Pancreas (tissue), 10 donors: ENCODE results near the gene RGS13. TPM values are rescaled to one million over a fixed set of nuclear protein-coding genes. Genes with fewer than 3 reads are reported as not detected.

Source experiments
- ATAC-seq, 4 donors: fragments of 200-7000 bp; cut with Tn5 transposase; one replicate each; pipeline versions ENCODE4 v1.8.0 to v1.9.1; 2020; ENCODE audit warnings: mild to moderate bottlenecking in 4 of 4, moderate library complexity in 4 of 4
- DNase-seq, 6 donors: peaks; one replicate each; pipeline ENCODE4 v3.0.0-alpha.2; 2020
- FAIRE-seq: peaks from 2 replicates; lab custom pipeline; 2012; peaks lifted over from hg19 to GRCh38; lab: Jason Lieb, UNC
- H3K27ac ChIP-seq, 4 donors: fragments of 200-600 bp; sonication (generic); 1 replicate in 3 of 4; 2 replicates in 1 of 4; pipeline versions ENCODE4 v1.5.0 to v1.8.0; 2020
- H3K27me3 ChIP-seq, 4 donors: fragments of 200-600 bp; one replicate each; pipeline ENCODE4 v1.8.0; 2021
- H3K36me3 ChIP-seq, 3 donors: fragments of 200-600 bp; sonication (generic) in 1 of 3; one replicate each; pipeline versions ENCODE4 v1.5.0 to v1.8.0; 2020 to 2021
- H3K4me1 ChIP-seq, 3 donors: fragments of 200-600 bp; one replicate each; pipeline ENCODE4 v1.8.0; 2021
- H3K4me3 ChIP-seq, 4 donors: fragments of 200-600 bp; sonication (generic) in 2 of 4; one replicate each; pipeline versions ENCODE4 v1.5.0 to v1.8.0; 2020 to 2021
- H3K9me3 ChIP-seq, 4 donors: fragments of 200-600 bp; one replicate each; pipeline ENCODE4 v1.8.0; 2021
- WGBS, 2 donors: extraction: QIAGEN DNeasy Blood & Tissue Kit; methylation state at CpG; one replicate each; pipeline ENCODE4 v1.1.7; 2013; 5-methylcytosine and 5-hydroxymethylcytosine counted together
- intact Hi-C, 3 donors: fragments of 100-400 bp; cut with DNase I; formaldehyde crosslinking; loops; one replicate each; pipeline versions ENCODE4 v1.11.1 to v1.14.2; 2022
- polyA plus RNA-seq, 2 donors: library from polyadenylated mRNA; stranded (reverse); fragments of 200-250 nt; gene quantifications; one replicate each; pipeline ENCODE4 v1.2.3, GENCODE V29; 2013
- total RNA-seq, 6 donors: library from RNA; stranded (reverse); fragmentation: NEBNext Ultra II Directional in 4 of 6; extraction: Animal tissue kit (Norgen Biotek cat#: 25700) in 4 of 6; gene quantifications; one replicate each; pipeline versions ENCODE4 v1.2.1 to v1.2.4, GENCODE V29; 2021 to 2023
- TF ChIP-seq, protein P1 (sequence below), 4 donors: fragments of 200-600 bp; sonication (generic) in 3 of 4; IDR thresholded peaks; one replicate each; pipeline versions ENCODE4 v1.5.0 to v1.8.0; 2021; ENCODE audit warnings: antibody characterized with exemption in 4 of 4
- donor health status: healthy with polysubstance abuse.
- donor health status: DM: no; HTN: no; CAD: no; lungs with moderate emphysema.
- donor health status: DM: no; HTN: no; CAD: no.
- donor health status: control.
- donor health status: control.
- donor health status: Bipolar disorder and iron deficiency.
- donor health status: DM: yes; HTN: yes; CAD: no.
- donor health status: DM: no; HTN: no; CAD: no.
- donor health status: DM: no; HTN: no; CAD: no.
- donor health status: DM: yes; HTN: yes; CAD: no.

Gene RGS13
- total and polyA plus RNA-seq, 8 donors, result 0.21 to 0.84 (median 0.25) TPM; not detected in 2

DNA sequence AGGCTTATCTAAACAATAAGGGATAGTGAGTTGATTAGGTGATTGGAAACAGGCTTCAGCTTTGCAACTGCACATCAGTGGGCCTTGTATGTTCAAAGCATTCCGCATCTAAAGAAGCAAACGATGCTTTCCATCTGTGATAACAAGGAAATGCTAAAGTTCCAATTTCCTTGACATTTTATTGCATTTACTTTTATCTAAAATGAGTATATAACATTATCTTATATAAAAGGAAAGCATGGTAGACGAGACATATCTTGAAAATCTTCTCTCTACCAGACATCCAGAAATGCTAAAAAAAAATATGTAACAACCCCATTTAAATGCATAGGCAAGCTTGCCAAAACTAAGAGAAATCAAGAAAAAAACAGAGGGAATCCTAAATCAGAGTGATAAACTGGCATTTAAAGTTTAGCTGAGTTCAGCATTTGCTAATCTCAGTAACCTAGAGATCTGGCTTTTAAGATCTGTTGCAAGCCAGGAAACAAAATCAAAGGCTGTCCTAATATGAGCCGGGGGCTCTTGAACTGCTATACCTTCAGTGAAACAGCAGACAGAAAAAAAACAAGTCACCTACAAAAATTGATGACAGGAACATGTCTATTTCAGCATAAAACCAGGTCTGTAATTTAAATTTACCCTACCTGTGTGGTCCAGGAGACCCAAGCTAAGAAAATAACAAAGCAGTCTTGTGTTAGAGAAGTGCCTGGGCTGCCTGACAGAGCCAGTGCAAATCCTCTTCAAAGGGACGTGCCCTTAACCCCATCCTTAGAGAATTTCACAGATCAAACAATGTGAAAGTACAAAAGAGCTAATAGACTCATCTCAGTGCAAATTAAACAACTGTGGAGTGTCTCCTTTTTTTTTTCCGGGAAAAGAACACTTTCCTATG lies 3.1 kb upstream of the RGS13 start:
- H3K4me3 ChIP-seq, result no peak overlapping the region
- H3K36me3 ChIP-seq, result no peaks in the 10 kb centered on the region
- TF ChIP-seq, protein P1, sequence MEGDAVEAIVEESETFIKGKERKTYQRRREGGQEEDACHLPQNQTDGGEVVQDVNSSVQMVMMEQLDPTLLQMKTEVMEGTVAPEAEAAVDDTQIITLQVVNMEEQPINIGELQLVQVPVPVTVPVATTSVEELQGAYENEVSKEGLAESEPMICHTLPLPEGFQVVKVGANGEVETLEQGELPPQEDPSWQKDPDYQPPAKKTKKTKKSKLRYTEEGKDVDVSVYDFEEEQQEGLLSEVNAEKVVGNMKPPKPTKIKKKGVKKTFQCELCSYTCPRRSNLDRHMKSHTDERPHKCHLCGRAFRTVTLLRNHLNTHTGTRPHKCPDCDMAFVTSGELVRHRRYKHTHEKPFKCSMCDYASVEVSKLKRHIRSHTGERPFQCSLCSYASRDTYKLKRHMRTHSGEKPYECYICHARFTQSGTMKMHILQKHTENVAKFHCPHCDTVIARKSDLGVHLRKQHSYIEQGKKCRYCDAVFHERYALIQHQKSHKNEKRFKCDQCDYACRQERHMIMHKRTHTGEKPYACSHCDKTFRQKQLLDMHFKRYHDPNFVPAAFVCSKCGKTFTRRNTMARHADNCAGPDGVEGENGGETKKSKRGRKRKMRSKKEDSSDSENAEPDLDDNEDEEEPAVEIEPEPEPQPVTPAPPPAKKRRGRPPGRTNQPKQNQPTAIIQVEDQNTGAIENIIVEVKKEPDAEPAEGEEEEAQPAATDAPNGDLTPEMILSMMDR (IDR thresholded peaks at IDR 0.05), result no peak
- no peak overlapping the region for H3K27ac ChIP-seq
- FAIRE-seq (no peak), ATAC-seq (no peak), DNase-seq (no peak)
- no peaks in the 10 kb centered on the region for H3K9me3 ChIP-seq
- H3K4me1 ChIP-seq, result peaks cover 0 to 12% (median 8%) of the 10 kb centered on the region in 3 donors
- WGBS, 2 donors, result 84 to 91% methylated on average over 6 of the region's 6 CpGs
- no peaks in the 10 kb centered on the region for H3K27me3 ChIP-seq
- intact Hi-C loops, result no loop called here

DNA sequence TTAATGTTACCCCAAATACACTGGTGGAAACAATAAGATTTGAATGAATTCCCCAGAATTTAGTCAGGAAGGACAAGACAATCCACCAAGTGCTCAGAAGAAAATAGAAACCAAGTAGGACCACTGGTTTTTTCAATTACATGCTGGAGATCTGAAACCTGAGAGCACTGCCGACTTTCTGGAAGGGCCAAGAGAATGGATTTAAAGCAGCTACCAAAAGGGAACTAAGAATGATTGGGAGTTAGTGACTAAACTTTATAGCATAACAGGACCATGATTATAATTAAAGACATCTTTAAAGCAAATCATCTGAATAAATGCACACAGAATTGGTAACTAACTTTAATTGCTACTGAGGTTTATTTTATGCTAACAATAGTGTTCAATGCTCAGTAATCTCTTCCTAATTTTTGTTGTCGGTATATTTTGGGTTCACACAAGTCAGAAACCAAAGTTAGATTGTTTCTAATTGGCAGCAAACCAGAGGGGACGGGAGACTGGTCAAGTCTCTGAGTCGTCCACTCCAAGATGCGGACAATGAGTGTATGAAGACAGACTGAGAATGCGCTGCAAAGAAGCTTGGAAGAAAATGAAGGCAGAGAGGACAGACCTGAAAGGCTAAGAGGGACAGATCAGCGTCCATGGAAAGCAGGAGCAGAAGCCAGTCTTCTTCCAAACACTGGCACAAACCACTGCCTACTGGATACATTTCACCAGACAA lies 2.3 kb upstream of the RGS13 start:
- FAIRE-seq (no peak), ATAC-seq (no peak), DNase-seq (no peak)
- no peak overlapping the region for H3K4me3 ChIP-seq
- H3K27me3 ChIP-seq, result no peaks in the 10 kb centered on the region
- H3K36me3 ChIP-seq, result no peaks in the 10 kb centered on the region
- H3K27ac ChIP-seq, result no peak overlapping the region
- WGBS, 2 donors, result 89 to 95% methylated on average over 7 of the region's 7 CpGs
- peaks cover 0 to 12% (median 8%) of the 10 kb centered on the region in 3 donors for H3K4me1 ChIP-seq
- intact Hi-C loops, result no loop called here
- TF ChIP-seq, protein P1 (IDR thresholded peaks at IDR 0.05), result no peak
- H3K9me3 ChIP-seq, result no peaks in the 10 kb centered on the region

DNA sequence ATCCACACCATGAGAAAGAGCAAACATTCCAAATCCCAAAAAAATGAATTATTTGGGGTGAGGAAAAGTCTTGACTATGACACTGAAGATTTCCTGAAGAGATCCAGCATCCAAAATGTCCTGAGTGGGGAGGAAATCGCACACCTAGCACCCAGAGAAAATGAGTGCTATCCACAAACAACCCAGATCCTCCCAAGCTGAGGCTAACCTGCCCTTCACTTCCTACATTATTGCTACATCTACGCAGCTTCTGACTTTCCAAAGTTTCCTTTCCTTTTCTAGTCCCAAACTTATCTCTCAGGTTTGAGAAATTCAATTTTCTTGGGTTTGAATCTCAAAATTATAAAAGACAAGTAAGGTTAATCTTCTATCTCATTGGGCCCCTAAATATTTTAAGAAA lies 906 bp upstream of the RGS13 start:
- FAIRE-seq, result no peak
- no peak for ATAC-seq
- Histone ChIP-seq H3K9me3 (no peaks in the 10 kb centered on the region), H3K27ac (no peak overlapping the region), H3K36me3 (no peaks in the 10 kb centered on the region), H3K4me1 (peaks cover 0 to 12% (median 8%) of the 10 kb centered on the region in 3 donors), H3K27me3 (no peaks in the 10 kb centered on the region), H3K4me3 (no peak overlapping the region)
- 89 to 90% methylated on average over 2 of the region's 2 CpGs for WGBS, 2 donors
- intact Hi-C loops, result no loop called here
- TF ChIP-seq, protein P1 (IDR thresholded peaks at IDR 0.05), result no peak
- DNase-seq, result no peak

DNA sequence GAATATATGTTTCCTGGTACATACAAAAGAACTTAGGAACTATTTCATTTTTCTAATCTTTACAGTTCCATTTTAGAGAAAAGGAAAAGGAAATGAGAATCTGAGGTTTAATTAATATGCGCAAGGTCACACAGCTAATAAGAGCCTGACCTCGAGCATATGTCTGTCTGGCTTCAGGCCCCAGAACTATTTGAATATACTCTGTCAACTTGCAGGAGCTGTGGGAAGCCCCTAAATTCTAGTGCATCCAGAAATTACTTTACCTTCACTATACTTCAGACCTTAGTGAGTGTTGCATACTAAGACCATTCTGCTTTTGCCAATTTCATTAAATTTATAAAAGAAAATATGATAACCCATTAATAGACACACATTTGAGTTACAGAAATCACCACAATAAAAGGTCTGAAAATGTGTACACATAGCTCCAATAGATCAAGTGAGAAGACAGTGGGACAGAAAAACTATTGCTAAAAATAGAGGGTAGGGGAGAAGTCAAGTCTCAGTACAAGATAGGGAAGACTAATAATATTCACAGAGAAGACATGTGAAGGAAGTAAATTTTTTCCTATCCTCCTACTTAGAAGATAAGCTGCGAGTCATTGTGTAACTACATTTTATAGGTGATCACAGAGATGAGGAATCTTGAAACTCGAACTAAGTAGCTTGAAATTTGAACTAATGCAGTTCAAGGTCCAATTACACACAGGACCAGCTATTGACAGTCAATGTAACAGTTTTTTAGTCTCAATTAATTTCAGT lies 3.8 kb downstream of the RGS13 start:
- intact Hi-C loops, result no loop called here
- WGBS, 2 donors, result 41 to 50% methylated on average over 4 of the region's 4 CpGs
- no peaks in the 10 kb centered on the region for H3K4me1 ChIP-seq
- no peaks in the 10 kb centered on the region for H3K9me3 ChIP-seq
- ATAC-seq (peak in 2 of 4 donors; percentile 32 to 44), FAIRE-seq (no peak), DNase-seq (no peak)
- H3K4me3 ChIP-seq, result no peak overlapping the region
- TF ChIP-seq, protein P1 (IDR thresholded peaks at IDR 0.05), result no peak
- H3K27ac ChIP-seq, result no peak overlapping the region
- H3K27me3 ChIP-seq, result no peaks in the 10 kb centered on the region
- no peaks in the 10 kb centered on the region for H3K36me3 ChIP-seq
